ENCODE measurements around the gene EYA2. TPM values are rescaled to one million over a fixed set of nuclear protein-coding genes. Genes with fewer than 3 reads are reported as not detected.

The EYA2 gene
- total and polyA plus RNA-seq, 12 donors, result 0.26 to 1.9 (median 0.70) TPM

DNA sequence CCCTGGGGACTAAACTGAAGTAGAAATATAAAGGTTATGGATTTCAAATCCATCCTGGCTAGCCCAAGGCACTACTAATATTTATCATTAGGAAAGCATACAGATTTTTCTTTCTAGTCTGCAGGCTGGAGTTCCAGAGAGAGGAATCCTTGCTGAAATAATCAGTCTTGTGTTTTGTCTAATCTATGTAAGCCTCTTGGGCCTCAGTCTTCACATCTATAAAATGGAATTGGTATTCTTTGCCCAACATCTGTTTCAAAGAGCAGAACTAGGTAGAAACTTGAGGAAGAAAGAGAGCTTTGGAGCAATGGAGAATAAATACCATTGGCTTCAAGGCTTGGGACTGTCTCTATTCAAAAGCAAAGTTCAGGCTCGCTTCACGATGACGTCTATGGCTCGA lies 249.8 kb downstream of the EYA2 start:
- no peak for ATAC-seq
- Histone ChIP-seq H3K9me3 (peaks cover 0 to 15% (median 4%) of the 10 kb centered on the region in 11 donors), H3K27ac (peak overlapping the region in 1 of 10 donors; percentile 82), H3K4me3 (no peak overlapping the region), H3K27me3 (no peaks in the 10 kb centered on the region), H3K36me3 (no peaks in the 10 kb centered on the region), H3K4me1 (peaks cover 0 to 19% (median 0%) of the 10 kb centered on the region in 9 donors)
- TF ChIP-seq, protein P1, sequence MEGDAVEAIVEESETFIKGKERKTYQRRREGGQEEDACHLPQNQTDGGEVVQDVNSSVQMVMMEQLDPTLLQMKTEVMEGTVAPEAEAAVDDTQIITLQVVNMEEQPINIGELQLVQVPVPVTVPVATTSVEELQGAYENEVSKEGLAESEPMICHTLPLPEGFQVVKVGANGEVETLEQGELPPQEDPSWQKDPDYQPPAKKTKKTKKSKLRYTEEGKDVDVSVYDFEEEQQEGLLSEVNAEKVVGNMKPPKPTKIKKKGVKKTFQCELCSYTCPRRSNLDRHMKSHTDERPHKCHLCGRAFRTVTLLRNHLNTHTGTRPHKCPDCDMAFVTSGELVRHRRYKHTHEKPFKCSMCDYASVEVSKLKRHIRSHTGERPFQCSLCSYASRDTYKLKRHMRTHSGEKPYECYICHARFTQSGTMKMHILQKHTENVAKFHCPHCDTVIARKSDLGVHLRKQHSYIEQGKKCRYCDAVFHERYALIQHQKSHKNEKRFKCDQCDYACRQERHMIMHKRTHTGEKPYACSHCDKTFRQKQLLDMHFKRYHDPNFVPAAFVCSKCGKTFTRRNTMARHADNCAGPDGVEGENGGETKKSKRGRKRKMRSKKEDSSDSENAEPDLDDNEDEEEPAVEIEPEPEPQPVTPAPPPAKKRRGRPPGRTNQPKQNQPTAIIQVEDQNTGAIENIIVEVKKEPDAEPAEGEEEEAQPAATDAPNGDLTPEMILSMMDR (IDR thresholded peaks at IDR 0.05), result no peak
- intact Hi-C loops (cut with DNase I), result no loop called here
- no peak for DNase-seq
- WGBS, 2 donors, result 90 to 99% methylated on average over 4 of the region's 4 CpGs

- no peaks in the 10 kb centered on the region for H3K27me3 ChIP-seq
- no peaks in the 10 kb centered on the region for H3K36me3 ChIP-seq
- H3K4me1 ChIP-seq, result peaks cover 0 to 19% (median 0%) of the 10 kb centered on the region in 9 donors
- H3K27ac ChIP-seq, result no peak overlapping the region
- peaks cover 0 to 4% (median under 1%) of the 10 kb centered on the region in 11 donors for H3K9me3 ChIP-seq
- intact Hi-C loops (cut with DNase I), result loop anchor here in 2 of 10 donors (5.0 kb wide), 2 partner anchors 379 to 389 kb away; no protein-coding TSS in a partner anchor
- no peak overlapping the region for H3K4me3 ChIP-seq
- WGBS, 2 donors, result 90 to 94% methylated on average over 7 of the region's 7 CpGs
- TF ChIP-seq, protein P1 (IDR thresholded peaks at IDR 0.05), result no peak
- DNase-seq (no peak), ATAC-seq (no peak)
Measured at GRCh38 chr20:47146686-47147085, 252.0 kb downstream of the EYA2 start.

DNA sequence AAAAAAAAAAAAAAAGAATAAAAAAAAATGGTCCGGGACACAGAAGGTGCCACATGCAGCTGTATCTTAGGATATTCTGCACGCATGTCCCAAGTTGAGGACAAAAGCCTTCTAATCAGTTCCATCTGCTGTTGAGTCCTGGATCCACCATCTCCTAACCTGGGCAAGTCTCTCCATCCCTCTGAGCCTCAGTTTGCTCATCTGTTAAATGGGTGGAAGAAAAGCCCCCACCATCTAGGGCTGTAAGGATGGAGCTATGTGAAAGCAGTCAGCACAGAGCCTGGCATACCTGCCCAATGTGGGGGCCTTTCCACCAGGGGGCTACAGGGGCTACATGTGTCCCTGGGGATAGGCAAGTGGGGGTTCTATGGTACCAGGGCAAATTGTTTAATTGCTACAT lies 253.4 kb downstream of the EYA2 start:
- intact Hi-C loops (cut with DNase I), result loop anchor here in 2 of 10 donors (5.0 kb wide), 2 partner anchors 381 to 391 kb away; no protein-coding TSS in a partner anchor
- Histone ChIP-seq H3K4me1 (peaks cover 0 to 16% (median 0%) of the 10 kb centered on the region in 9 donors), H3K4me3 (no peak overlapping the region), H3K27me3 (no peaks in the 10 kb centered on the region), H3K27ac (no peak overlapping the region), H3K9me3 (no peaks in the 10 kb centered on the region), H3K36me3 (no peaks in the 10 kb centered on the region)
- TF ChIP-seq, protein P1 (IDR thresholded peaks at IDR 0.05), result no peak
- no peak for ATAC-seq
- WGBS, 2 donors, result 97 to 98% methylated on average over 2 of the region's 2 CpGs
- DNase-seq, result no peak

- WGBS, 2 donors, result 92% methylated on average over 5 of the region's 5 CpGs
- Histone ChIP-seq H3K27ac (no peak overlapping the region), H3K4me3 (no peak overlapping the region), H3K4me1 (peaks cover 0 to 3% (median 0%) of the 10 kb centered on the region in 9 donors), H3K9me3 (peaks cover 0 to 3% (median 0%) of the 10 kb centered on the region in 11 donors), H3K27me3 (no peaks in the 10 kb centered on the region), H3K36me3 (no peaks in the 10 kb centered on the region)
- ATAC-seq, result no peak
- DNase-seq, result no peak
- TF ChIP-seq, protein P1 (IDR thresholded peaks at IDR 0.05), result no peak
- intact Hi-C loops (cut with DNase I), result loop anchor here (1.0 to 5.0 kb wide), 5 partner anchors 383 to 398 kb away; no protein-coding TSS in a partner anchor
Measured at GRCh38 chr20:47149939-47150338, 255.3 kb downstream of the EYA2 start.
